Panc1 (cell line): ENCODE measurements around the gene DCXR. TPM values are rescaled to one million over a fixed set of nuclear protein-coding genes. Genes with fewer than 3 reads are reported as not detected.

Source experiments
- ATAC-seq: fragments of 200-7000 bp; cut with Tn5 transposase; 2 replicates; pipeline ENCODE4 v1.9.1; 2020; ENCODE audit warnings: mild to moderate bottlenecking, moderate library complexity
- BruUV-seq: library from RNA; stranded (reverse); fragments of 400-500 nt; replicated peaks from 2 replicates; lab custom pipeline; 2021; lab: Mats Ljungman, UMichigan
- CTCF ChIA-PET: fragments of 300-600 bp; sonication (Branson Sonifier 250); formaldehyde crosslinking; loops from one replicate; lab custom pipeline; 2022; ENCODE audit warnings: antibody characterized with exemption; lab: Charles Lee
- POLR2A ChIA-PET: fragments of 300-600 bp; sonication (Branson Sonifier 250); formaldehyde crosslinking; loops from one replicate; lab custom pipeline; 2022; ENCODE audit warnings: antibody characterized with exemption; lab: Charles Lee
- DNase-seq: peaks from one replicate; pipeline ENCODE4 v3.0.0-alpha.2; 2010; ENCODE audit warnings: low read depth, low spot score
- H3K27ac ChIP-seq: 2 replicates; pipeline ENCODE4 v1.5.1; 2011; ENCODE audit warnings: mild to moderate bottlenecking, low read length, inconsistent platforms
- H3K27me3 ChIP-seq: fragments of 200-500 bp; sonication (Bioruptor generic); 2 replicates; pipeline ENCODE4 v1.6.0; 2014; ENCODE audit warnings: low read length, inconsistent platforms; ENCODE audit not compliant: control insufficient read depth, insufficient read depth
- H3K36me3 ChIP-seq: fragments of 200-500 bp; sonication (Bioruptor generic); 2 replicates; pipeline ENCODE4 v1.5.1; 2014; ENCODE audit warnings: inconsistent platforms, mild to moderate bottlenecking, low read length, moderate library complexity; ENCODE audit not compliant: control insufficient read depth, insufficient read depth
- H3K4me1 ChIP-seq: 2 replicates; pipeline ENCODE4 v1.5.1; 2011; ENCODE audit warnings: inconsistent platforms, mild to moderate bottlenecking, low read length, moderate library complexity; ENCODE audit not compliant: control insufficient read depth, insufficient read depth
- H3K4me3 ChIP-seq, 2 experiments: 2 replicates each; pipeline ENCODE4 v1.5.1; 2011 to 2012; ENCODE audit warnings: low read depth in 2 of 2, low read length in 2 of 2, mild to moderate bottlenecking in 2 of 2, inconsistent platforms in 1 of 2, moderate library complexity in 1 of 2
- H3K9me3 ChIP-seq: fragments of 200-500 bp; sonication (Bioruptor generic); 2 replicates; pipeline ENCODE4 v1.5.1; 2014; ENCODE audit warnings: low read depth, mild to moderate bottlenecking, inconsistent platforms, low read length, moderate library complexity; ENCODE audit not compliant: control insufficient read depth, insufficient read depth
- CTCF ChIP-seq: fragments of 450-650 bp; IDR thresholded peaks from 2 replicates; pipeline ENCODE4 v1.5.1; 2017; ENCODE audit warnings: mild to moderate bottlenecking
- POLR2AphosphoS5 ChIP-seq: IDR thresholded peaks from 2 replicates; pipeline ENCODE4 v1.6.1; 2012; ENCODE audit warnings: mild to moderate bottlenecking, low read depth, low read length, moderate library complexity
- REST ChIP-seq, 2 experiments: IDR thresholded peaks; 2 replicates each; pipeline ENCODE4 v1.6.1; 2011 to 2012; ENCODE audit warnings: low read depth in 2 of 2, control low read depth in 1 of 2, low read length in 1 of 2, mild to moderate bottlenecking in 1 of 2, moderate library complexity in 1 of 2; ENCODE audit not compliant: insufficient read depth in 1 of 2
- SIN3A ChIP-seq: IDR thresholded peaks from 2 replicates; pipeline ENCODE4 v1.6.1; 2012; ENCODE audit warnings: low read depth, mild to moderate bottlenecking, low read length, moderate library complexity, borderline replicate concordance; ENCODE audit not compliant: insufficient read depth
- TCF7L2 ChIP-seq: IDR thresholded peaks from 2 replicates; pipeline ENCODE4 v1.6.1; 2011; ENCODE audit warnings: mild to moderate bottlenecking, low read depth, low read length, inconsistent platforms
- in situ Hi-C: cut with HindIII; loops from 2 replicates; pipeline ENCODE4 v1.10.0; 2016; ENCODE audit warnings: low sequenced_read_pairs, low pct_unique_long_range_greater_than_20kb
- intact Hi-C: fragments of 100-400 bp; cut with micrococcal nuclease; formaldehyde crosslinking; loops from one replicate; pipeline ENCODE4 v1.10.0; 2022; ENCODE audit not compliant: unreplicated experiment
- total RNA-seq: library from RNA; stranded (reverse); gene quantifications from one replicate; pipeline ENCODE4 v1.2.1, GENCODE V29; 2021; ENCODE audit not compliant: unreplicated experiment

DCXR gene
- total RNA-seq, 1 experiment from 2014 or later: 128 TPM

GRCh38 chr17:82082456-82082855, 45.0 kb upstream of the DCXR start:
- no TSS peak for BruUV-seq
- Histone ChIP-seq H3K36me3 (peaks cover 12% of the 10 kb centered on the region), H3K4me3 (no peak overlapping the region), H3K27me3 (no peaks in the 10 kb centered on the region), H3K27ac (no peak overlapping the region), H3K9me3 (no peaks in the 10 kb centered on the region), H3K4me1 (peaks cover 16% of the 10 kb centered on the region)
- in situ Hi-C loops (no loop called here), intact Hi-C loops (no loop called here)
- ATAC-seq (no peak), DNase-seq (no peak)
- ChIA-PET POLR2A (no interaction called here), CTCF (no interaction called here)
- TF ChIP-seq POLR2AphosphoS5 (no peak), SIN3A (no peak), REST (IDR thresholded peaks at IDR 0.05; ENCODE audit: insufficient read depth in 1 of 2, low read depth in 2 of 2, low read length in 1 of 2) (no peak), CTCF (no peak), TCF7L2 (no peak)

GRCh38 chr17:82081966-82082365, 44.5 kb upstream of the DCXR start:
- no peak for ATAC-seq

More at GRCh38 chr17:82081966-82082365, 44.5 kb upstream of the DCXR start:
- in situ Hi-C loops (no loop called here), intact Hi-C loops (no loop called here)
- ChIA-PET POLR2A (no interaction called here), CTCF (no interaction called here)
- no peak for DNase-seq
- no peak overlapping the region for H3K27ac ChIP-seq
- H3K36me3 ChIP-seq: peaks cover 10% of the 10 kb centered on the region
- no peaks in the 10 kb centered on the region for H3K9me3 ChIP-seq
- H3K27me3 ChIP-seq: no peaks in the 10 kb centered on the region
- H3K4me3 ChIP-seq: no peak overlapping the region
- TF ChIP-seq REST (IDR thresholded peaks at IDR 0.05; ENCODE audit: insufficient read depth in 1 of 2, low read depth in 2 of 2, low read length in 1 of 2) (no peak), TCF7L2 (no peak), CTCF (no peak), POLR2AphosphoS5 (no peak), SIN3A (no peak)
- peaks cover 18% of the 10 kb centered on the region for H3K4me1 ChIP-seq
- BruUV-seq: no TSS peak
